Measurements from ENCODE around the gene POLR1A. TPM values are rescaled to one million over a fixed set of nuclear protein-coding genes. Genes with fewer than 3 reads are reported as not detected.

The POLR1A gene
- total RNA-seq, 1 experiment from 2014 or later: 29.7 TPM

GRCh38 chr2:86097913-86098312 is 7.8 kb downstream of the POLR1A start:
- Histone ChIP-seq H3K4me1 (replicated peaks; ENCODE audit: insufficient read depth) (no peaks in the 10 kb centered on the region), H3K27me3 (ENCODE audit: insufficient read depth, low read depth) (no peaks in the 10 kb centered on the region), H2AFZ (no peak overlapping the region), H4K20me1 (ENCODE audit: insufficient read depth) (peaks cover 25% of the 10 kb centered on the region), H3F3A (ENCODE audit: insufficient read depth, low read depth) (no peaks in the 10 kb centered on the region), H3K27ac (no peak overlapping the region), H3K9me3 (ENCODE audit: insufficient read depth, low read depth) (no peaks in the 10 kb centered on the region), H3K4me3 (no peak overlapping the region), H3K9me2 (ENCODE audit: insufficient read depth) (no peaks in the 10 kb centered on the region), H3K36me3 (ENCODE audit: low read depth) (peaks cover 40% of the 10 kb centered on the region), H3K4me2 (no peak overlapping the region), H3K79me2 (ENCODE audit: low read depth) (peaks cover 37% of the 10 kb centered on the region)
- POLR2A ChIA-PET (ENCODE audit: unreplicated experiment): no interaction called here
- DNase-seq: no peak
- intact Hi-C loops (cut with micrococcal nuclease; ENCODE audit: unreplicated experiment): no loop called here
- BruUV-seq (replicated peaks): no TSS peak
- TF ChIP-seq EZH2 (IDR thresholded peaks at IDR 0.05; ENCODE audit: low read depth) (no peak), CTCF (conservative IDR thresholded peaks at IDR 0.05) (no peak)
- CTCF ChIA-PET: no interaction called here

- H3K4me3 ChIP-seq: no peak overlapping the region
- ChIA-PET POLR2A (ENCODE audit: unreplicated experiment) (no interaction called here), CTCF (no interaction called here)
- H3K27ac ChIP-seq: no peak overlapping the region
- no peak for DNase-seq
- intact Hi-C loops (cut with micrococcal nuclease; ENCODE audit: unreplicated experiment): no loop called here
- H3K4me1 ChIP-seq (replicated peaks; ENCODE audit: insufficient read depth): no peaks in the 10 kb centered on the region
- peaks cover 31% of the 10 kb centered on the region for H3K79me2 ChIP-seq (ENCODE audit: low read depth)
- H3K27me3 ChIP-seq (ENCODE audit: insufficient read depth, low read depth): no peaks in the 10 kb centered on the region
- H3K9me2 ChIP-seq (ENCODE audit: insufficient read depth): no peaks in the 10 kb centered on the region
- H2AFZ ChIP-seq: no peak overlapping the region
- no peak for TF ChIP-seq CTCF (conservative IDR thresholded peaks at IDR 0.05)
- H3K4me2 ChIP-seq: no peak overlapping the region
- H4K20me1 ChIP-seq (ENCODE audit: insufficient read depth): peaks cover 25% of the 10 kb centered on the region
- H3K9me3 ChIP-seq (ENCODE audit: insufficient read depth, low read depth): no peaks in the 10 kb centered on the region
- peaks cover 45% of the 10 kb centered on the region for H3K36me3 ChIP-seq (ENCODE audit: low read depth)
- H3F3A ChIP-seq (ENCODE audit: insufficient read depth, low read depth): no peaks in the 10 kb centered on the region
- no TSS peak for BruUV-seq (replicated peaks)
These were observed 8.4 kb downstream of the POLR1A start for GRCh38 chr2:86097114-86097896.

GRCh38 chr2:86094229-86094628 is 11.5 kb downstream of the POLR1A start:
- no peaks in the 10 kb centered on the region for H3K27me3 ChIP-seq (ENCODE audit: insufficient read depth, low read depth)
- H3K36me3 ChIP-seq (ENCODE audit: low read depth): peaks cover 41% of the 10 kb centered on the region
- H3K4me1 ChIP-seq (replicated peaks; ENCODE audit: insufficient read depth): no peaks in the 10 kb centered on the region
- ChIA-PET POLR2A (ENCODE audit: unreplicated experiment) (no interaction called here), CTCF (no interaction called here)
- H3K4me3 ChIP-seq: no peak overlapping the region
- DNase-seq: no peak
- H3K4me2 ChIP-seq: no peak overlapping the region
- no peak overlapping the region for H3K27ac ChIP-seq
- no peaks in the 10 kb centered on the region for H3F3A ChIP-seq (ENCODE audit: insufficient read depth, low read depth)
- no peaks in the 10 kb centered on the region for H3K9me2 ChIP-seq (ENCODE audit: insufficient read depth)
- H4K20me1 ChIP-seq (ENCODE audit: insufficient read depth): peaks cover 15% of the 10 kb centered on the region
- H3K79me2 ChIP-seq (ENCODE audit: low read depth): peaks cover 11% of the 10 kb centered on the region; the same call in 1 of the 2 replicates
- no TSS peak for BruUV-seq (replicated peaks)
- TF ChIP-seq EZH2 (IDR thresholded peaks at IDR 0.05; ENCODE audit: low read depth): no peak
- no peak for TF ChIP-seq CTCF (conservative IDR thresholded peaks at IDR 0.05)
- no peaks in the 10 kb centered on the region for H3K9me3 ChIP-seq (ENCODE audit: insufficient read depth, low read depth)
- intact Hi-C loops (cut with micrococcal nuclease; ENCODE audit: unreplicated experiment): no loop called here
- H2AFZ ChIP-seq: no peak overlapping the region

Data from PC-9 (cell line).